CD1c-positive myeloid dendritic cell (primary cell): ENCODE measurements around the gene TJP2.
"Not testable (repeated sequence)": the region's sequence is repeated elsewhere in the genome, so short reads cannot be mapped to it uniquely, and the experiment has no call there.

Source experiments
- DNase-seq: peaks from one replicate; pipeline ENCODE4 v3.0.0-alpha.2; 2016; ENCODE audit errors: extremely low spot score

TJP2 gene

DNA sequence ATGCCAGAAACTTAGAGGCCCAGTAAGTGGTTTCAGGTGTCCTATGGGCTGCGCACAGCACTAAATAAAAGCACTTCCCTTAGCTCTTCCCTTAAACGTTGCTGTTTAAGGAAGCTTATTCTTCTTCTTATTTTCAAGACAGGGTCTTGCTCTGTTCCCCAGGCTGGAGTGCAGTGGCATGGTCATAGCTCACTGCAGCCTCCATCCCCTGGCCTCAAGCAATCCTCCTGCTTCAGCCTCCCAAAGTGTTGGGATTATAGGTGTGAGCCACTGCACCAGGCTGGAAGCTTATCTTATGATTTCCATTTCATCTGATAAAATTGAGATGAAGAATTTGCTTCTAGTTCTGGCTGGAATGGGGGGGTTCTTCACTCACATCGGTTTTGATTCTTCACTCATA, 15.6 kb upstream of the TJP2 start:
- DNase-seq, result no peak

DNA sequence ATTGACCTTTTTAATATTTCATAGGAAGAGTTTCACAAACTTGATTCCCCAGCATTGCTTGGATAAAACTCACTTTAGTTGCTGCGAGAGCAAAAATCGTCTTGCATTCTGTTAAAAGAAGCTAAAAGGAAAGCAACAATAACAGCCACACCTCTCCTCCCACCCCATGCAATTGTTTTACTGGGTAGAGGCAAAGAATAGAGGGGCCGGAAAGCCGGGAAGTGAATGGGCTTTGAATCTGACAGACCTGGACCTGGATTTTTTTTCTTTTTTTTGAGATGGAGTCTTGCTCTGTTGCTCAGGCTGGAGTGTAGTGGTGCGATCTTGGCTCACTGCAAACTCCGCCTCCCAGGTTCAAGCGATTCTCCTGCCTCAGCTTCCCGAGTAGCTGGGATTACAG, 9.5 kb upstream of the TJP2 start:
- not testable (repeated sequence) for DNase-seq

DNA sequence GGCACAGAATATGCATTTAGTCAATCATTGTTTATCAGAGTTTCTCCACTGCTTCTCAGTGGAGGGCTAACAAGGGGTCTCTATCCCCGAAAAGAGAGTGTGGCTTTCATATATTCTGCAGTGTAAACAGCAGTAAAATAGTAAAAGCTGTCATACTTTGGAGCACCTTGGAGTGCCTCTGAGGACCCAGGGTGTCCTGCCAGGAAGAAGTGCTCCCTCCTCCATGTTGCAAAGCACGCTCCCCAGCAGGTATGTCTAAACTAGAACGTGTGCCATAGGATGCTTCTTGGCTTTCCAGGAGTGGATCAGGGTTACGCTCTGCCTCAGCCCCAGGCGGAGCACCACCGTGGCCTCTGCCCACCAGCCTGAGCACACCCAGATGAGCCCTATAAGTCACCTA, 8.5 kb upstream of the TJP2 start:
- DNase-seq, result no peak

- DNase-seq, result peak; percentile 74
Measured at GRCh38 chr9:69168709-69169217, 5.3 kb upstream of the TJP2 start.

DNA sequence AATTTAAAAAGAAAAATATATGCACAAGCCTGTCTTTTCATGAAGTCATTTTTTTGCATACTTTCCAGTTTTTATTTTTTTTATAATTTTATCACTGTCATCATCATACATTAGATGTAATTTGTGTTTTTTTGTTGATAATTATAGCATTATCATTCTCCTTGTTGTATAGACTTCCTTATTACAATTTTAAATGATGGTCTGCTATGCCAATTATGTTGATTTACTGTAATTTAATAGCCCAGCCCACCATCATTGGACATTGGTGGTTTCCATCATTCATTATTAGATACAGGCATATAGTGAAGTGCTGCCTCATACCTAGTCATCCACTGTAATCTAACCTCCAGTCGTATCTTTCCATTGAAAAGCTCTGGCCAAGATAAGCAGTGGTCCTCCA, 3.8 kb upstream of the TJP2 start:
- no peak for DNase-seq

GRCh38 chr9:69171049-69171448, 3.0 kb upstream of the TJP2 start:
- peak; percentile 84 for DNase-seq

- DNase-seq, result no peak
Measured at GRCh38 chr9:69171517-69171916, 2.6 kb upstream of the TJP2 start.

GRCh38 chr9:69172895-69173294, 1.2 kb upstream of the TJP2 start:
- no peak for DNase-seq

DNA sequence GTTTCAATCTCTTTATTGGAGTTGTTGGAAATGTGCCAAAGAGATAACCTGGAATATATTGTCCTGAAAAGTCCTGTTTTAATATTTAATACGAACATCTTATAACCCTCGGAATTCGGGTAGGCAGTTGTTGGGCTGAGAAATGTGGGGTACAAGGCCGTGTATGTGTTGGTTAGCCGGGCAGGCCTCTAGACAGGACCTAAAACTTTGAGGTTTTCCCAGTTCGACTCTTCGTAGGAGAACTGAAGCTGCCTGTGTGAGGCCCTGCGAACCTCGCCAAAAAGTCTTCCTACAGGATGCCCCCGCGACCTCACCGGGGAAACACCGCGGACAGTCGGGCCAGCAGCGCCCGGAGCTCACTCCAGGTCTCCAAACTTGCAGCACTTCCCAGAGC, 583 bp upstream of the TJP2 start:
- no peak for DNase-seq

DNA sequence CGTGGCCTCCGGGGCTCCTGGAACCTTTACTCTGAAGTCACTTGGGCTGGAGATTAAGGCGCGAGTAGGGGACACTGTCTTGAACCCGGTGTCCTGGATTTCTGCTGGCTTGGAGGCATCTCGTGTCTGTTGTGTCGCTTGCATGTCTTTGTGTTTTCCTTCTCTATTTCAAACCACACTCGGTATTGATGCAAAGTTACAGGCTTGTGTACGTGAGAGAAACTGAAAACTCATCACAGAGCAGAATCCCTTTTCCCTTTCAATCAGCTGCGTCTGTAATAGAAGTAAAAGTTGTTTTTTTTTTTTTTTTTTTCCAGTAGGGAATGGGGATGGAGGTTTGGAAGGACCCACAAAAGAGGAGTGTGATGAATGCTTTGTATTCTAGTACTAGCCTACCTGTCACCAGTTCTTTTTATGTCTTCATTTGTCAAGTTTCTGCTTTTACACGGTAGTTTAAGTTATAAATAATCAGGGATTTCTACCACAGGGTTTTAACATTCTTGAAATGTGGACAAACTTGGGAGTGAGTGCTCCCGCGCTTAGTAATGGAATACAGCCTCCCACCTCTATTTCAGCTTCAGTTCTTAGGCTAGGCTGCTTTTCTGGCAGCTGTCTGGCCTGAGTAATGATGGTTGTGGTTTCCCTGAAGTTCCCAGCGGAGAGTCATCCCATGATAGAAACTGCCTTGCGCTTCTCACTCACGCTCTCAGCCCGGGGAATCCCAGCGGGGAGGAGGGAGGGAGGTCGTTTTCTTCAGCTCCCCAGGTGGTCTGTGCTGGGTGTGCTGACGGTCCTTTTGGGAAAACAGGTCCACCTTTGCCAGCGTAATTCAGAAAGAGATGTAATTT, 763 bp downstream of the TJP2 start:
- peak; percentile 87 for DNase-seq

DNA sequence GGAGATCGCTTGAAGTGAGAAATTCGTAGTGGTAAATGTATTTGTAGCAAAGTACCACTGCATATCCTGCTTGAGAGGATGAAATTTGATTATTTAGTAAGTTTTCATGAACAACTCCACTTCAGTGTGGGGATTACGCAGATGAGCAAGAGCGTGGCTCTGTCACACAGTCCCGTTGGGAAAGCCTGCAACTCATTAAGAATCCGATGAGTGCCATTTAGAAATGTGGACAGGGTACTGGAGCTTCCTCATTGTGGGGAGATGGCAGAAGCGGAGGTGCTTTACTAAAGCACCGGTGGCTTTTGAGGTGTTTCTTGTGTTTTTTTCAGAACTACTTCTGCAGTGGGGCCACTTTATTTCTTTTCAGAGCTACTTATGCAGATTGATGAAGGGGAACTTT, 1.4 kb downstream of the TJP2 start:
- peak; percentile 67 for DNase-seq

GRCh38 chr9:69176471-69177171, 2.5 kb downstream of the TJP2 start:
- peak; percentile 12 for DNase-seq

DNA sequence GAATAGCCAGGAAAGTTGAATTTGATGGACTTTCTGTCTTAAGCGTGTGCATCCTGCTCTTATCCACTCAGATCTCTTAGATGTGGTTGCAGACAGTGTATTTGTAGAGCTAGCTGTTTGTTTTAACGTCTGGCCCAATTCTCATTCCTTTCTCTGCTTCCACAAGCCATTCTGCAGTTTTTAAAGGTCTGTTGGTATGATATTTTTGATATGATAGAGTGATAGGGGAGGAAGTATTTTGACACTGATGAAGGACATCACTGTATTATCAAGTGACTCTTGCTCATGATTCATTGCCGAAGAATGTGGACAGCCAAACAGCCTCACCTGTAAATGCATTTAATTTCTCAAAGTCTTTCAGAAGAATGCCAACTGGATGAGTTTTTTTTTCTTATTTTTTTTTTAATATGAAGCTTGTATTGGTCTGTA, 4.5 kb downstream of the TJP2 start:
- no peak for DNase-seq

- no peak for DNase-seq
Measured at GRCh38 chr9:69179037-69179436, 5.0 kb downstream of the TJP2 start.

GRCh38 chr9:69180200-69180599, 6.1 kb downstream of the TJP2 start:
- DNase-seq, result no peak

DNA sequence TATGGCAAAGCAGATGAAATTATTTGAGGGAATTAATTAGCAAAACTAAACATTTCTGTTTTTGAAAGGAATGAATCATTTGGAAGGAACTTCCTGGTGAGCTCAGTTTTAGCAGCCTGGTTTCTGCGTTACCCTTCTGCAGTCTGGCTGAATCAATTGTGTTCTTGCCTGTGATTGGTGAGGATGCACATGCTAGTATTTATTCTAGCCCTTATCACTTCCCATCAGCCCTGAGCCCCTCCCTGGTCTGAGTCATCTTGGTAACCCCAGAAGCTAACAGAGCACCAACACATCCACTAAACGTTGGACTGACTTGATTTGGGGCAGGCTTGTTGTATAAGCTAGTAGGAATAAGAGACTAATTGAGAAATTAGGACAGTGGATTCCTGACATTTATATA, 6.6 kb downstream of the TJP2 start:
- DNase-seq, result peak; percentile 72

DNA sequence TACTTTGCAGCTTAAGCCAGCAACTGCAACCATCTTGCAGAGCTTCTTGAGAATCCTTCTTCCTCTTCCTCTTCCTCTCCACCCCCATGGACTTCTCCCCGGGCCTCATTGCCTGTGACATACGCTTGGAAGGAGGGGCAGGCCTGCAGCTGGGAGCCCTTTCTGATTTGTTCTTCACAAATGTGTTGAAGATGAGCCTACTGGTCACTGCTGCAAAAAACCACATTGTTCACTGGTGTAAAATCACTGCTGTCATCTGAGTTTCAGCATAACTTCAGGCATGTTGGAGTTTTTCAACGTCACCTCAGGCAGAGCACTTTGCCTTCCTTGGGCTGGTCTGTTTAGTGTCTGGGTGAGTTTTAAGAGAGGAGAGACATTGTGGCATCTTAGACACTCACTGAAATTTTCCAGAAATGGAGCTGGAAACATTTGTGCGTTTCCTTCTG, 7.9 kb downstream of the TJP2 start:
- DNase-seq, result peak; percentile 79

GRCh38 chr9:69184266-69184665, 10.2 kb downstream of the TJP2 start:
- no peak for DNase-seq

GRCh38 chr9:69186841-69187611, 12.9 kb downstream of the TJP2 start:
- peak; percentile 48 for DNase-seq

DNA sequence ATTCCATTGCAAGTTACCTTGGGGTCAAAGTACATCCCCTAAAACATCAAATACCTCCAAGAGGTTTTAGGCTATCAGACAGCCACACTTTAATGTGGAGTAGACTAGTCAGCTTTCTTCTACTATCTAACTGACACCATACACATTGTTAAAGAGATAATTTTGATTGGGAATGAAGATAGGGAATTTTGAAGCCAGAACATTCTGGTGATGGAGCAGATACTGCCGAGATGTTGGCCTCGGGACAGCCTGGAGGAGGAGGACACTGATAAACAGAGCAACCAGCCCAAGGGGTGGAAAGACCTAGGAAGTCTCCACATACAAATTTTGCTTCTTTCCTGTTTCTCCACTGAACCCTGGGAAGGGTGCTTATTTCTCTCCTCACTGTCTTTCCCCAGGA, 14.9 kb downstream of the TJP2 start:
- DNase-seq, result no peak

DNA sequence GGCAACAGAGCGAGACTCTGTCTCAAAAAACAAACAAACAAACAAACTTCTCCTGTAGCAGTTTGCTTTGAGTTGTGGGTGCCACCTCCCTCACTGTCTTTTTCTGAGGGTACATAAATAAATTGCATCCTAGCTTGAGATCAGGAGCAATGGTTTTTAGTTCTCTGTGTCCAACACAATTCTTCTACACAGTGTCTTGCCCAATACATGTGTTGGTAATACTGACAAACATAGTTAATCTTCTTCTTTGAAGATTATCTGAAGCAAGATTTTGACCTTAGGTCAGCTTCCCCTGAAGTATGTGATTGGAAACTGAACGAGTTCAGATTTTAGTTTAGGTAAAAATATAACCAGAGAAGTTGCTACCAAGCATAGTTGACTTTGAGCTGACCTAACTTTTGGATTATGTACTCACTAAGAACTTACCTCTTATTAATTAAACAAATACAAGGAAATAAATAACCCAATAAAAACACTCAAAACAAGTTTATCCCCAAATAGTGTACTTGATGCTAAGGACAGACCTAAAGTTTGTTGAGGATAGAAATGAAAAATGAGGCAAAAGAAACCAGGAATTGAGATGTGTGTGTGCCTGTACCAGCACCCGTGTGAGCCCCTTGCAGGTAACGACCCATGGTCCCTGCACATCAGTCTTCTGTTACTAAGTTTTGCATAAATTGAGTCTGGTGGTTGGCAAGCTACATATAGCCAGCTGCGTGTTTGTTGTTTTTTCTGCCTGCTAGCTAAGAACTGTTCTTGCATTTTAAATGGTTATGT, 16.2 kb downstream of the TJP2 start:
- DNase-seq, result no peak

DNA sequence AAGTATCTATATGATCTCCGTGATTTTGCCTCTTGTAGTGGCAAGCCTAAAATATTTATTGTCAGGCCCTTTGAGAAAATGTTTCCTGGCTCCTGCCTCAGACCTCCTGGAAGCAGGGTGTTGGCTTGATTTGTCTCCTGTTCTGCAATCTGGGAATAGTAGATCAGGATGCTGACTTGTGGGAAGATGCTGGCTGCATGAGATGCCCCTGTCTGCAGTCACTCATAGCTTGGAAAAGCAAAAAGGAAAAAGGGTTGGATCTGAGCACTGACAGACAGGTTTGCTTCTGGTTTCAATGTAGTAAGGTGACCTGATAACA, 16.7 kb downstream of the TJP2 start:
- no peak for DNase-seq
